ENCODE data around the gene OTOF.
A peak's percentile ranks its signal among the peaks of the same experiment; 100 is the strongest.

The OTOF gene

DNA sequence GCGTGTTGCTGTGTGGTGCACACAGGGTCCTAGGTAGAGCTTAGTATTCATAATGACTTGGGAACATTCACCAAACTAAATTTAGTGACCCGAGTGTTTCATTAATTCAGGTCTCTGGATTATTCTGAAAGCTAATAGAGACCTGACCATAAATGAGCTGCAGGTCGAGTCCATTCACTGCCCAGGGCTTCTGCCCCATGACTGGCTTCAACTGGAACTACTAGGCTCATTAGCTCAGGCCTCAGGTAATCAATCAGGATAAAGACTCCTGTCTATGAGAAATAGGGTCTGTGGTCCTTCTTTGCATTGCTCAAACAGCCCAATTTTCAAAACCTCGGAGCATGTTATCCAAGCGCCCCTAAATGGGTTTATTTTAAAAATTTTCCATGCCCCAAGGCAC, 30.0 kb upstream of the OTOF start:
- Mint-ChIP-seq H3K4me3 (no peak overlapping the region), H3K27me3 (ENCODE audit: low read depth) (peaks cover 35% of the 10 kb centered on the region), H3K36me3 (ENCODE audit: low read depth) (no peaks in the 10 kb centered on the region), H3K9me3 (no peaks in the 10 kb centered on the region), H3K27ac (peak overlapping the region in 1 of 3 experiments; percentile 55), H3K4me1 (no peaks in the 10 kb centered on the region)
- TF ChIP-seq, protein P1, sequence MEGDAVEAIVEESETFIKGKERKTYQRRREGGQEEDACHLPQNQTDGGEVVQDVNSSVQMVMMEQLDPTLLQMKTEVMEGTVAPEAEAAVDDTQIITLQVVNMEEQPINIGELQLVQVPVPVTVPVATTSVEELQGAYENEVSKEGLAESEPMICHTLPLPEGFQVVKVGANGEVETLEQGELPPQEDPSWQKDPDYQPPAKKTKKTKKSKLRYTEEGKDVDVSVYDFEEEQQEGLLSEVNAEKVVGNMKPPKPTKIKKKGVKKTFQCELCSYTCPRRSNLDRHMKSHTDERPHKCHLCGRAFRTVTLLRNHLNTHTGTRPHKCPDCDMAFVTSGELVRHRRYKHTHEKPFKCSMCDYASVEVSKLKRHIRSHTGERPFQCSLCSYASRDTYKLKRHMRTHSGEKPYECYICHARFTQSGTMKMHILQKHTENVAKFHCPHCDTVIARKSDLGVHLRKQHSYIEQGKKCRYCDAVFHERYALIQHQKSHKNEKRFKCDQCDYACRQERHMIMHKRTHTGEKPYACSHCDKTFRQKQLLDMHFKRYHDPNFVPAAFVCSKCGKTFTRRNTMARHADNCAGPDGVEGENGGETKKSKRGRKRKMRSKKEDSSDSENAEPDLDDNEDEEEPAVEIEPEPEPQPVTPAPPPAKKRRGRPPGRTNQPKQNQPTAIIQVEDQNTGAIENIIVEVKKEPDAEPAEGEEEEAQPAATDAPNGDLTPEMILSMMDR (IDR thresholded peaks at IDR 0.05; ENCODE audit: unreplicated experiment in 3 of 3) = no peak

DNA sequence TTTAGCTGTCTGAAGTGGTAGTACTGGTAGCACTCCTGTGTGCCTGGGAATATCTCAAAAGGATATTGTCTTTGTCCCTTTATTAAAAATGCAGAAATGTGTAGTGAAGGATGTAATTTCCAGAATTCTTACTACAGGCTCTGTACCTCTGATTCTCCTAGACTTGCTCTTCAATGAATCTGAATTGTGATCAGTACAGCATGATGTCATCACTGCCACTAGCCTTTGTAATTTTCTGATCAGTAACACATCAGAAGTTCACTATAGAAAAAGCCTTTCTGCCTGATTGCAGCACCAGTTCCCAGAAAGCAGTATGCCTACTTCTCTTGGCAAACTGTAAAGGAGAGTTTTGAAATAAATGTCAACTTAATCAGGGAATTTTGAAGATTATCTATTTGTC, 29.2 kb upstream of the OTOF start:
- no peaks in the 10 kb centered on the region for H3K9me3 Mint-ChIP-seq
- H3K4me3 Mint-ChIP-seq = no peak overlapping the region
- TF ChIP-seq, protein P1 (IDR thresholded peaks at IDR 0.05; ENCODE audit: unreplicated experiment in 3 of 3) = no peak
- H3K27ac Mint-ChIP-seq = no peak overlapping the region
- H3K27me3 Mint-ChIP-seq (ENCODE audit: low read depth) = peaks cover 35% of the 10 kb centered on the region
- no peaks in the 10 kb centered on the region for H3K4me1 Mint-ChIP-seq
- H3K36me3 Mint-ChIP-seq (ENCODE audit: low read depth) = no peaks in the 10 kb centered on the region

DNA sequence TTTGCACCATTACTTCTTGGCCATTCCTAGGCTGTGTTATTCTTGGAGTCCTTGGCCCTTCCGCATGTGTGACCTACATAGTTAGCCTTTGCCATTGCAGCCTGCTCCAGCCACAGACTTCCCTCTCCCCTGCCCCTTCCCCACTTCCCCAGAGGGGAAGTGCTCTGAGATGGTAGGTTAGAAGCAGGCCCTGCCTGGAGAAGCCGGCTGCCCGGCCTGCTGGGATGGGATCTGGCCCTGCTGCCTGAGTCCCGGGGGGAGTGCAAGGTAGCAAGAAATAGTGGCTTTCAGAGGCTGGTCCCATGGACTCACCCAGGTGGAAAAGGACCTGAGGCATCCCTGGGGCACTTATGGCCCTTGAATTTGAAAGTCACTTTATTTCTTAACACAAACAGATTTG, 28.4 kb upstream of the OTOF start:
- Mint-ChIP-seq H3K4me1 (no peaks in the 10 kb centered on the region), H3K4me3 (no peak overlapping the region), H3K36me3 (ENCODE audit: low read depth) (no peaks in the 10 kb centered on the region), H3K27ac (peak overlapping the region in 1 of 3 experiments; percentile 46), H3K27me3 (ENCODE audit: low read depth) (peaks cover 33% of the 10 kb centered on the region), H3K9me3 (no peaks in the 10 kb centered on the region)
- TF ChIP-seq, protein P1 (IDR thresholded peaks at IDR 0.05; ENCODE audit: unreplicated experiment in 3 of 3) = no peak

DNA sequence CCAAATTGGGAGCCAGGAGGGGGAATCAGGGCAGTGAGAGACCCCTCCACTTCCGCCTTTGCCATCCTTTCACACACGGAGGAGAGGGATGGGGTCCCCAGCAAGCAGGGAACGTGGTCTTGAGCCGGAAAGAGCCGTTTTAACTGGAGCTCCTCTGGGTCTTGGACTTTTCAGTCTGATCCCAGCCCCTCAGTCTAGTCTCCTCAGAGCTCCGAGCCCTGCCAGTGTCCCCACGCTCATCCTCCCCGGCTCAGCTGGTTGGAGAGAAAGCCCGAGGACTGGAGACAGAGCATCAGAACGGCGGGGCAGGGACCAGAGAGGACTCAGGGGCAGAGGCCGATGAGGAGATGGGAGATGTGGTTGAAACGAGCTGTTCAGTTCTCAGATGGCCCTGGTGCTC, 26.1 kb upstream of the OTOF start:
- Mint-ChIP-seq H3K36me3 (ENCODE audit: low read depth) (no peaks in the 10 kb centered on the region), H3K27ac (no peak overlapping the region), H3K4me3 (no peak overlapping the region), H3K9me3 (no peaks in the 10 kb centered on the region), H3K27me3 (ENCODE audit: low read depth) (peaks cover 39% of the 10 kb centered on the region), H3K4me1 (no peaks in the 10 kb centered on the region)
- TF ChIP-seq, protein P1 (IDR thresholded peaks at IDR 0.05; ENCODE audit: unreplicated experiment in 3 of 3) = no peak

DNA sequence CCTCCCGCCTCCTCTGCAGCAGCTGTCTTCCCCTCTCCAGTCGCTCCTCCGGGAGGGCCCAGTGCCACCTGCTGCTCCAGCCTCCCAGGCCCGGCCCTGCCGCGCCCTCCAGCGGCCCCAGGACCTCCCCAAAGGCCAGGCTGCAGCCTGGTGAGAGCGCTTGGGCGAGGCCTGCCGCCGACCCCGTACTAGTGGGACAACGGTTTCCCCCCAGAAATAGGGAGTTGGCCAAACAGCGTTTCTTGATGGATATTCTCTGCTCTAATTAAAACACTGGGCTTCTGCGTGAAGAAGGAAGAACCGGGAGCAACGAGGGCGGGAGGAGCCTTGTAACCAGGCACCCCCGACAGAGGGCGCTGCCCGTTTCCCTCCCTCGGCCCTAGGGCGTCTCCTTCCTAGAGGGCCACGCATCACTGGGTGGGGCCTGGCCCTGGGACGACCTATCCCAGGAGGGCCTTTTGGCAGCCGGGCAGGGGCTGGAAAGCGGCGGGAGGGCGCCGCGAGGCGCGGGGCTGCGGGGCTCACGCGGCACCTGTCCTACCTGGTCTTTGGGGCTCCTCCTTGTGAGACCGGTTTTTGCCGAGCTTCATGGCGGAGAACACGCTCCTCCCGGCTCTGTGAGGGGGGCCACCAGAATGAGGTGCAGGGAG, 25.4 kb upstream of the OTOF start:
- H3K27ac Mint-ChIP-seq = peak overlapping the region in 1 of 3 experiments; percentile 83
- no peaks in the 10 kb centered on the region for H3K4me1 Mint-ChIP-seq
- H3K4me3 Mint-ChIP-seq = peak overlapping the region; percentile 49 to 75 (median 66)
- H3K9me3 Mint-ChIP-seq = no peaks in the 10 kb centered on the region
- H3K27me3 Mint-ChIP-seq (ENCODE audit: low read depth) = peaks cover 43% of the 10 kb centered on the region
- TF ChIP-seq, protein P1 (IDR thresholded peaks at IDR 0.05; ENCODE audit: unreplicated experiment in 3 of 3) = peak; percentile 78 to 97 (median 86)
- H3K36me3 Mint-ChIP-seq (ENCODE audit: low read depth) = no peaks in the 10 kb centered on the region

DNA sequence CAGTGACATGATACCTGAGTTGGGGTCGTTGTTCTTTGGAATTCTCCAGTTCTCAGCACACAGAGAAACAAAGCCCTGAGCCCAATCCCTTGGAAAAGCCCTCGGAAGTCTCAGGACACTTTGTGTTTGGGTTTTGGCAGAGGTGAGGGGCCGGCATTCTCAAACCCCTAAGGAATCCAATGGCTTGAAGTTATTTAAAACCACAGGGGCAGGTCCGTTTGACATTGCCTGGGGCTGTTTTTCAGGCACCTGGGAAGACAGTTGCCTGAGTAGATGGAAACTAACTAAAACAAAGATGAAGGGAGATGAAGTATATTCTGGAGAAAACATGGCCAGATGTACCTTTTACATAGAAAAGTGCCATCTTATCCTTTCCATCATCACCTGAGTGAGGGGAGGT, 22.5 kb upstream of the OTOF start:
- no peaks in the 10 kb centered on the region for H3K36me3 Mint-ChIP-seq (ENCODE audit: low read depth)
- H3K9me3 Mint-ChIP-seq = no peaks in the 10 kb centered on the region
- TF ChIP-seq, protein P1 (IDR thresholded peaks at IDR 0.05; ENCODE audit: unreplicated experiment in 3 of 3) = no peak
- no peak overlapping the region for H3K4me3 Mint-ChIP-seq
- H3K27ac Mint-ChIP-seq = no peak overlapping the region
- peaks cover 55% of the 10 kb centered on the region for H3K27me3 Mint-ChIP-seq (ENCODE audit: low read depth)
- peaks cover 6% of the 10 kb centered on the region for H3K4me1 Mint-ChIP-seq
